C4-2B (cell line): Measurements from ENCODE around the gene ACE.

ENCODE experiments used
- CTCF ChIP-seq: fragments of 450-650 bp; conservative IDR thresholded peaks from 2 replicates; pipeline ENCODE4 v1.5.1; 2017; ENCODE audit warnings: mild to moderate bottlenecking
- ZFX ChIP-seq: fragments of 450-650 bp; IDR thresholded peaks from 2 replicates; pipeline ENCODE4 v1.6.1; 2017

DNA sequence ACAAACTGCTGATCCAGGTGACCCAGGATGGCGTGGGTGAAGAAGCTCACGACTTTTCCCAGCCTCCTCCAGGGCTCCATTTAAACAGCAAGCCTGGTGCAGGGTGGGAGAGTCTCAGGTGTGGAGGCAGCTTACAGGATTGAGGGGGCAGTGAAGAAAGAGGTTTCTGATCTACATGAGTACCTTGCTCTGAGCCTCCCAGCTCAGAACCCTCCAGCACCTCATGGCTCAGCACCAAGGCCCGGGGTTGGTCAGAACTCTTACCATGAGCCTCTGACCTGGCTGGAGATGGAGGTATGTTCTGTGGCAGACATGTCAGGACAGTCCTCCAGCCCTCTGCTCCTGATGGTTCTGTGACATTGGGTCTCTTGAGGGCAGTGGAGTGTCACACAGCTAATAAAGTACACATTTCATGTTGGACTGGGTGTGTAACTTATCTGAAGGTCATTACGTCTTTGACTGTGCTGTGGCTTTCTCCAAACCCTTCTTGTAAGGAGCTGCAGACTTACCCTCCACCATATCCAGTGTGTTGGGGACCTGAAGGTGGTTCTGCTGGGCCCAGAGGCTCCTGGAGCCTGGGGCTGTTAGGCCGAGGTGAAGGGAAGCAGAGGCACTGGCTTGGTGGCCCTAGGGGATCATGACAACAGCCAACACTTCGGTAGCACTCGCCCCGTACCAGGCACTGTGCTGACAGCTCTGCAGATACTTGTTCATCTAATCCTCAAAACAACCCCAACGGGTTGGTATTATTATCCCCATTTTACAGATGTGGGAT is 69.6 kb downstream of the ACE start:
- TF ChIP-seq CTCF: no peak
- no peak for TF ChIP-seq ZFX
